Umbilical cord (tissue), 2 donors: ENCODE results near the gene FYB1. TPM values are rescaled to one million over a fixed set of nuclear protein-coding genes. Genes with fewer than 3 reads are reported as not detected.

ENCODE experiments used
- DNase-seq: peaks from one replicate; pipeline ENCODE4 v3.0.0-alpha.2; 2015; ENCODE audit warnings: low spot score
- total RNA-seq: library from RNA; depleted of rRNA; stranded (reverse); fragments of >200 nt; gene quantifications from one replicate; pipeline ENCODE4 v1.2.3, GENCODE V29; 2014; ENCODE audit warnings: low replicate concordance; ENCODE audit not compliant: insufficient read depth

FYB1 gene
- total RNA-seq, 1 donor from 2014 or later = 14.9 TPM

DNA sequence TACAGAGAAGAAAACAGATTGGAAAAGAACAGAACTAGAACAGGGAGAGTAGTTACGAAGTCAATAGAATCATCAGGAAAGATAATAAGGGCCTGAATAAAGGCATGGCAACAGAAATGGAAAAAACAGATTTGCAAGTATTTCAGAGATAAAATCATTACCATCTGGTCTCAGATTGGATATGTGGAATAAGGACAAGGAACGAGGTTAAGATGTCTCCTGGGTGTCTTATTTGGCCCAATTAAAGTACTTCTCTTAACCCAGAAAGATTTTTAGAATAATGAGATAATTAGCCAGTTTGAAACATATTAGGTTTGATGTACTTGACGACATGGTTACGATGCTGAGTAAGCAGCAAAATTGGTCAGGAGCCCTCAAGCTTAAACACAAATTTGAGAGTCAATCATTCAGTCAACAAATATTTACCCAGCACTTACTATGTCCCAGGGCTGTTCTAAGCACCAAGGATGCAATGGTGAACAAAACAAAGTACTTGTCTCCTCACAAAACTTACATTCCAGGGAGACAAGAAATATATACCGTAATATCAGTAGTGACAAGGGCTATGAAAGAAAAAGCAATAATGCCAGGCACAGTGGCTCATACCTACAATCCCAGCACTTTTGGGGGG is 163.5 kb downstream of the FYB1 start:
- no peak for DNase-seq

Other genes with a start within 250 kb of the FYB1 start
- gene RICTOR, start 145.2 kb downstream of the FYB1 start, total RNA-seq = 97.7 TPM
- 0.24 TPM for gene C9, start 144.9 kb upstream of the FYB1 start, total RNA-seq
- 87.9 TPM for gene DAB2, start 205.4 kb upstream of the FYB1 start, total RNA-seq